Ishikawa (cell line): Measurements from ENCODE around the gene FOXN1.

ENCODE experiments used
- CEBPB ChIP-seq: IDR thresholded peaks from 2 replicates; pipeline ENCODE4 v1.6.1; 2012
- CREB1 ChIP-seq: IDR thresholded peaks from 2 replicates; pipeline ENCODE4 v1.6.1; 2012; ENCODE audit warnings: low read depth
- EGR1 ChIP-seq: IDR thresholded peaks from 2 replicates; pipeline ENCODE4 v1.6.1; 2012
- EP300 ChIP-seq: IDR thresholded peaks from 2 replicates; pipeline ENCODE4 v1.6.1; 2012; ENCODE audit warnings: borderline replicate concordance
- MAX ChIP-seq: IDR thresholded peaks from 2 replicates; pipeline ENCODE4 v1.6.1; 2012
- REST ChIP-seq: IDR thresholded peaks from 2 replicates; pipeline ENCODE4 v1.6.1; 2012; ENCODE audit warnings: low read depth, mild to moderate bottlenecking
- TAF1 ChIP-seq: IDR thresholded peaks from 2 replicates; pipeline ENCODE4 v1.6.1; 2012; ENCODE audit warnings: low read depth, mild to moderate bottlenecking
- TCF12 ChIP-seq: IDR thresholded peaks from 2 replicates; pipeline ENCODE4 v1.6.1; 2012; ENCODE audit warnings: low read depth
- YY1 ChIP-seq: IDR thresholded peaks from 2 replicates; pipeline ENCODE4 v1.6.1; 2012; ENCODE audit warnings: low read depth

- TF ChIP-seq CEBPB = no peak
- TF ChIP-seq EGR1 = no peak
- TF ChIP-seq CREB1 = no peak
- TF ChIP-seq TAF1 = no peak
- no peak for TF ChIP-seq EP300
- TF ChIP-seq REST = no peak
- no peak for TF ChIP-seq MAX
- TF ChIP-seq YY1 = no peak
- no peak for TF ChIP-seq TCF12
Observed at GRCh38 chr17:28579526-28579925, 73.4 kb downstream of the FOXN1 start.
